SK-N-SH (cell line): Measurements from ENCODE around the gene NYNRIN. TPM values are rescaled to one million over a fixed set of nuclear protein-coding genes. Genes with fewer than 3 reads are reported as not detected.

Experiments
- CTCF ChIA-PET: fragments of 300-600, 350-600 bp; formaldehyde crosslinking; extraction: SDS; loops from one replicate; lab custom pipeline; 2021; lab: Yijun Ruan, JAX
- POLR2A ChIA-PET: fragments of 350-600 bp; sonication (Branson Sonifier 250); formaldehyde crosslinking; extraction: SDS; loops from one replicate; lab custom pipeline; 2020; ENCODE audit warnings: antibody characterized with exemption, inconsistent platforms; lab: Yijun Ruan, JAX
- DNase-seq: peaks from one replicate; pipeline ENCODE4 v3.0.0; 2012
- H2AFZ ChIP-seq: fragments of 200-600 bp; sonication (generic); 2 replicates; pipeline ENCODE4 v1.8.1; 2016; ENCODE audit warnings: antibody characterized with exemption, mild to moderate bottlenecking, low read depth
- H3F3A ChIP-seq: fragments of 200-600 bp; sonication (generic); replicated peaks from 2 replicates; pipeline ENCODE3; 2016; ENCODE audit warnings: antibody characterized with exemption, mild to moderate bottlenecking; ENCODE audit not compliant: insufficient read depth
- H3K27ac ChIP-seq, 2 experiments: fragments of 200-500 bp in 1 of 2; fragments of 200-600 bp in 1 of 2; sonication (Bioruptor generic) in 1 of 2; sonication (generic), shearing (Covaris generic) in 1 of 2; 2 replicates each; pipeline versions ENCODE4 v1.5.1 to v1.6.1; 2014 to 2016; ENCODE audit warnings: low read depth in 2 of 2, inconsistent platforms in 1 of 2, low read length in 1 of 2, mild to moderate bottlenecking in 1 of 2, mixed read lengths in 1 of 2
- H3K27me3 ChIP-seq: fragments of 200-600 bp; sonication (generic), shearing (Covaris generic); 2 replicates; pipeline ENCODE4 v1.6.1; 2016; ENCODE audit warnings: mixed run types; ENCODE audit not compliant: insufficient read depth
- H3K36me3 ChIP-seq, 2 experiments: fragments of 200-500 bp in 1 of 2; fragments of 200-600 bp in 1 of 2; sonication (Bioruptor generic) in 1 of 2; sonication (generic) in 1 of 2; replicated peaks in 1 of 2; 2 replicates each; pipeline versions ENCODE3 to v1.5.1; 2014 to 2016; ENCODE audit warnings: low read length in 1 of 2, mild to moderate bottlenecking in 1 of 2; ENCODE audit not compliant: insufficient read depth in 2 of 2, control insufficient read depth in 1 of 2
- H3K4me1 ChIP-seq, 2 experiments: fragments of 200-500 bp in 1 of 2; fragments of 200-600 bp in 1 of 2; sonication (Bioruptor generic) in 1 of 2; sonication (generic), shearing (Covaris generic) in 1 of 2; 2 replicates each; pipeline versions ENCODE4 v1.5.1 to v1.6.1; 2014 to 2016; ENCODE audit warnings: low read depth in 1 of 2, low read length in 1 of 2, mixed run types in 1 of 2; ENCODE audit not compliant: insufficient read depth in 2 of 2, control insufficient read depth in 1 of 2
- H3K4me2 ChIP-seq: fragments of 200-600 bp; sonication (generic), shearing (Covaris generic); 2 replicates; pipeline ENCODE4 v1.6.1; 2017; ENCODE audit warnings: mixed run types
- H3K4me3 ChIP-seq, 2 experiments: fragments of 200-500 bp in 1 of 2; fragments of 200-600 bp in 1 of 2; sonication (Bioruptor generic) in 1 of 2; sonication (generic), shearing (Covaris generic) in 1 of 2; 2 replicates each; pipeline versions ENCODE4 v1.5.1 to v1.8.1; 2014 to 2016; ENCODE audit warnings: low read depth in 2 of 2, inconsistent platforms in 1 of 2, low read length in 1 of 2, mild to moderate bottlenecking in 1 of 2, mixed read lengths in 1 of 2, moderate library complexity in 1 of 2
- H3K79me2 ChIP-seq: fragments of 200-600 bp; sonication (generic); 2 replicates; pipeline ENCODE4 v1.8.1; 2017; ENCODE audit warnings: mild to moderate bottlenecking; ENCODE audit not compliant: insufficient read depth
- H3K9ac ChIP-seq: fragments of 200-600 bp; sonication (generic); 2 replicates; pipeline ENCODE4 v1.6.1; 2017; ENCODE audit warnings: mixed run types
- H3K9me2 ChIP-seq: fragments of 200-600 bp; sonication (generic); 2 replicates; pipeline ENCODE4 v1.6.1; 2017; ENCODE audit warnings: mixed run types
- H3K9me3 ChIP-seq: fragments of 200-600 bp; sonication (generic); 2 replicates; pipeline ENCODE4 v1.6.1; 2017; ENCODE audit warnings: mixed run types, mild to moderate bottlenecking, moderate library complexity
- H4K20me1 ChIP-seq: fragments of 200-600 bp; sonication (generic); 2 replicates; pipeline ENCODE4 v1.6.1; 2017; ENCODE audit warnings: mild to moderate bottlenecking, mixed run types; ENCODE audit not compliant: insufficient read depth
- ELF1 ChIP-seq: IDR thresholded peaks from 2 replicates; pipeline ENCODE4 v1.4.0; 2012
- FOXJ3 ChIP-seq: sonication (generic); formaldehyde crosslinking; IDR thresholded peaks from 2 replicates; pipeline ENCODE4 v1.5.1; 2020; ENCODE audit warnings: mild to moderate bottlenecking, missing genetic modification reagents
- FOXM1 ChIP-seq: IDR thresholded peaks from 2 replicates; pipeline ENCODE4 v1.4.0; 2012; ENCODE audit warnings: low read depth, mild to moderate bottlenecking
- GABPA ChIP-seq: IDR thresholded peaks from 2 replicates; pipeline ENCODE4 v1.4.0; 2012; ENCODE audit warnings: low read depth, mild to moderate bottlenecking
- MAX ChIP-seq: IDR thresholded peaks from 2 replicates; pipeline ENCODE4 v1.4.0; 2012; ENCODE audit warnings: low read depth
- MEF2A ChIP-seq: IDR thresholded peaks from 2 replicates; pipeline ENCODE4 v1.4.0; 2012; ENCODE audit warnings: low read depth, borderline replicate concordance
- MXI1 ChIP-seq: IDR thresholded peaks from 2 replicates; pipeline ENCODE4 v1.6.1; 2012; ENCODE audit warnings: mild to moderate bottlenecking, low read depth, low read length, improper control_type of control experiment
- NFIC ChIP-seq: IDR thresholded peaks from 2 replicates; pipeline ENCODE4 v1.4.0; 2012; ENCODE audit warnings: borderline replicate concordance
- POLR2AphosphoS5 ChIP-seq: IDR thresholded peaks from 2 replicates; pipeline ENCODE4 v1.6.1; 2012; ENCODE audit warnings: low read depth, low read length
- RXRA ChIP-seq: IDR thresholded peaks from 2 replicates; pipeline ENCODE4 v1.4.0; 2012; ENCODE audit warnings: low read depth, mild to moderate bottlenecking, borderline replicate concordance
- SIN3A ChIP-seq: IDR thresholded peaks from 2 replicates; pipeline ENCODE4 v1.6.1; 2012; ENCODE audit warnings: low read depth, mild to moderate bottlenecking, low read length, moderate library complexity, borderline replicate concordance
- SMC3 ChIP-seq: IDR thresholded peaks from 2 replicates; pipeline ENCODE4 v1.6.1; 2012; ENCODE audit warnings: low read depth, low read length, improper control_type of control experiment
- TAF1 ChIP-seq: IDR thresholded peaks from 2 replicates; pipeline ENCODE4 v1.6.1; 2012; ENCODE audit warnings: low read depth, mild to moderate bottlenecking, low read length, moderate library complexity, borderline replicate concordance
- TEAD4 ChIP-seq: IDR thresholded peaks from 2 replicates; pipeline ENCODE4 v1.4.0; 2012; ENCODE audit warnings: mild to moderate bottlenecking, borderline replicate concordance; ENCODE audit not compliant: insufficient read depth
- USF1 ChIP-seq: IDR thresholded peaks from 2 replicates; pipeline ENCODE4 v1.4.0; 2012; ENCODE audit warnings: low read depth, borderline replicate concordance
- ZBTB33 ChIP-seq: IDR thresholded peaks from 2 replicates; pipeline ENCODE4 v1.4.0; 2012; ENCODE audit warnings: low read depth, borderline replicate concordance
- WGBS: methylation state at CpG from one replicate; pipeline ENCODE4 v1.1.6; 2017; ENCODE audit warnings: low lambda C conversion rate; 5-methylcytosine and 5-hydroxymethylcytosine counted together
- polyA plus RNA-seq, 3 experiments: library from polyadenylated mRNA; depleted of rRNA; stranded (reverse); fragments of >200 nt; gene quantifications; 2 replicates each; pipeline ENCODE4 v1.2.3, GENCODE V29; 2012
- TF ChIP-seq, protein P1 (sequence below): fragments of 150-350 bp; IDR thresholded peaks from 2 replicates; pipeline ENCODE4 v1.6.1; 2017; ENCODE audit warnings: antibody characterized with exemption, low read length, low read depth, borderline replicate concordance

NYNRIN gene
- 4.7 and 4.8 TPM in 2 replicates for polyA plus RNA-seq (2012; rRNA removed)
- 1.7 and 2.7 TPM in 2 replicates for polyA plus RNA-seq (2012; cell fraction: cytosol; rRNA removed)
- polyA plus RNA-seq (2012; cell fraction: nucleus; rRNA removed): 6.6 and 8.6 TPM in 2 replicates

GRCh38 chr14:24398653-24399446 is at the start of gene NYNRIN:
Gene NYNRIN, plus strand, starts transcription at chr14:24399003. Its CDS starts 244 bp downstream, at chr14:24399247.
- 13% methylated on average over 14 of the region's 57 CpGs for WGBS
- TF ChIP-seq MXI1 (peak; percentile 52), SIN3A (no peak), FOXJ3 (CRISPR knock-in tag) (no peak), FOXM1 (no peak), GABPA (no peak), POLR2AphosphoS5 (0 out of 2 replicates have a peak, but pooled peaks have one; percentile 19), MAX (0 out of 2 replicates have a peak, but pooled peaks have one; percentile 15)
- H3K36me3 ChIP-seq: no peaks in the 10 kb centered on the region
- peak within 1 kb of the TSS; percentile 66 to 73 for H3K4me3 ChIP-seq
- no peaks in the 10 kb centered on the region for H3K9me2 ChIP-seq
- no peaks in the 10 kb centered on the region for H3K27me3 ChIP-seq
- peaks cover 0 to 32% of the 10 kb centered on the region in 2 experiments; a peak in 1 of 4 replicates for H3K4me1 ChIP-seq
- H2AFZ ChIP-seq: peak within 1 kb of the TSS; percentile 80; the same call in 1 of the 2 replicates
- no peaks in the 10 kb centered on the region for H3K9me3 ChIP-seq
- ChIA-PET CTCF (interaction anchor here (0.6 to 5.6 kb wide), 8 partner anchors 14 to 65 kb away, joined by 3 to 35 read pairs (median 8); no protein-coding TSS in a partner anchor), POLR2A (interaction anchor here (0.6 to 1.2 kb wide), 6 partner anchors 10 to 121 kb away, joined by 3 to 7 read pairs (median 3); partner anchors contain the start of gene KHNYN)
- peaks cover 14% of the 10 kb centered on the region for H3F3A ChIP-seq
- H3K27ac ChIP-seq: peak within 1 kb of the TSS in 1 of 2 experiments; percentile 72; a peak in 1 of 4 replicates
- no peaks in the 10 kb centered on the region for H3K79me2 ChIP-seq
- H3K4me2 ChIP-seq: peak within 1 kb of the TSS; percentile 86
- peak; percentile 87 for DNase-seq
- peak within 1 kb of the TSS; percentile 45; the same call in 1 of the 2 replicates for H3K9ac ChIP-seq
- no peaks in the 10 kb centered on the region for H4K20me1 ChIP-seq

- Histone ChIP-seq H3K9me2 (no peaks in the 10 kb centered on the region), H3K79me2 (no peaks in the 10 kb centered on the region), H3K27ac (no peak overlapping the region), H3K4me3 (no peak overlapping the region), H3K9ac (no peak overlapping the region), H2AFZ (no peak overlapping the region), H3K4me2 (no peak overlapping the region), H3K4me1 (no peaks in the 10 kb centered on the region; a peak in 1 of 4 replicates), H3K9me3 (no peaks in the 10 kb centered on the region), H3K36me3 (no peaks in the 10 kb centered on the region), H4K20me1 (no peaks in the 10 kb centered on the region), H3F3A (no peaks in the 10 kb centered on the region), H3K27me3 (peaks cover 81% of the 10 kb centered on the region)
- no peak for DNase-seq
- ChIA-PET CTCF (interaction anchor here (1.0 to 5.0 kb wide), 4 partner anchors 16 to 82 kb away, joined by 3 to 32 read pairs (median 13); partner anchors contain the start of genes ADCY4 and CIDEB), POLR2A (no interaction called here)
- 24% methylated on average over 5 of the region's 5 CpGs for WGBS
- TF ChIP-seq TEAD4 (no peak), GABPA (no peak), TAF1 (no peak), ZBTB33 (no peak), ELF1 (no peak), MEF2A (no peak), RXRA (no peak), SMC3 (no peak), NFIC (no peak), USF1 (no peak)
- TF ChIP-seq, protein P1, sequence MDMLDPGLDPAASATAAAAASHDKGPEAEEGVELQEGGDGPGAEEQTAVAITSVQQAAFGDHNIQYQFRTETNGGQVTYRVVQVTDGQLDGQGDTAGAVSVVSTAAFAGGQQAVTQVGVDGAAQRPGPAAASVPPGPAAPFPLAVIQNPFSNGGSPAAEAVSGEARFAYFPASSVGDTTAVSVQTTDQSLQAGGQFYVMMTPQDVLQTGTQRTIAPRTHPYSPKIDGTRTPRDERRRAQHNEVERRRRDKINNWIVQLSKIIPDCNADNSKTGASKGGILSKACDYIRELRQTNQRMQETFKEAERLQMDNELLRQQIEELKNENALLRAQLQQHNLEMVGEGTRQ: no peak
Measured at GRCh38 chr14:24349742-24350141, 49.1 kb upstream of the NYNRIN start.
